MG63 (cell line): ENCODE results near the gene NKX2-3. TPM values are rescaled to one million over a fixed set of nuclear protein-coding genes. Genes with fewer than 3 reads are reported as not detected.
A peak's percentile ranks its signal among the peaks of the same experiment; 100 is the strongest.

Experiments
- DNase-seq: peaks from one replicate; pipeline ENCODE4 v3.0.0-alpha.2; 2020
- H3K27me3 ChIP-seq: fragments of 250-450 bp; sonication (Bioruptor Pico); 2 replicates; pipeline ENCODE4 v1.5.1; 2020; ENCODE audit warnings: mild to moderate bottlenecking, moderate library complexity
- H3K36me3 ChIP-seq: fragments of 250-450 bp; sonication (Bioruptor Pico); 2 replicates; pipeline ENCODE4 v1.5.1; 2020; ENCODE audit warnings: mild to moderate bottlenecking, moderate library complexity
- H3K4me3 ChIP-seq: fragments of 250-450 bp; sonication (Bioruptor Pico); 2 replicates; pipeline ENCODE4 v1.5.1; 2020; ENCODE audit warnings: mild to moderate bottlenecking, moderate library complexity
- H3K9me3 ChIP-seq: fragments of 250-450 bp; sonication (Bioruptor Pico); 2 replicates; pipeline ENCODE4 v1.5.1; 2020; ENCODE audit warnings: mild to moderate bottlenecking, moderate library complexity
- total RNA-seq: library from RNA; depleted of rRNA; stranded (reverse); fragments of >200 nt; shearing (Covaris generic); gene quantifications from 2 replicates; pipeline ENCODE4 v1.2.3, GENCODE V29; 2014; ENCODE audit warnings: low replicate concordance; rRNA removed

The NKX2-3 gene
- total RNA-seq, result 0.46 TPM in 1 of 2 replicates, not detected in the other

DNA sequence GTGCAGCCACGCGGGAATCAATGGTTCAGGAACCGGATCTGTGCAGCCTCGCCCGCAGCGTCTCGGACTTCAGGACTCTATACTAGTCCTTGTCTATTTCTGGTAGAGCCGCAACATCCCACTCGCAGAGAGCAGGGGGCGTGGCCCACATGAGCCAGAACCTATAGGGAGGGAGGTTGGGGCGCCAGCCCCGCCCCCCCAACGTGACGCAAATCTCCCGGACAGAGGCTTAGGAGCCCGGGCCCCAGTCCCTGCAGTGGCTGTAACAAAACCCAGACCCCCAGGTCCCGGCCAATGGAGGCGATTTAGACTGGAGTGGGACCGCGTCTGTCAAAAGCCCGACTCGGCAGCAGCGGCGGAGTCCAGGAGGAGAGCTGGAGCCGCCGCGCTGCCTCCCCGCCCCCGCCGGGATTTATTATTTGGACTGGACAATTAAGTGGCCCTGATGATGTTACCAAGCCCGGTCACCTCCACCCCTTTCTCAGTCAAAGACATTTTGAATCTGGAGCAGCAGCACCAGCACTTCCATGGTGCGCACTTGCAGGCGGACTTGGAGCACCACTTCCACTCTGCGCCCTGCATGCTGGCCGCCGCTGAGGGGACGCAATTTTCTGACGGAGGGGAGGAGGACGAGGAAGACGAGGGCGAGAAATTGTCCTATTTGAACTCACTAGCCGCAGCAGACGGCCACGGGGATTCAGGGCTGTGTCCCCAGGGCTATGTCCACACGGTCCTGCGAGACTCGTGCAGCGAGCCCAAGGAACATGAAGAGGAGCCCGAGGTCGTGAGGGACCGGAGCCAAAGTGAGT, at the start of gene NKX2-3:
Gene NKX2-3, plus strand, starts transcription at position 256 of the 809 bp plus-strand sequence. Its CDS starts 190 bp downstream, at position 446.
- peak; percentile 71 for DNase-seq
- peak within 1 kb of the TSS; percentile 36 for H3K4me3 ChIP-seq

GRCh38 chr10:99484626-99485581, 47.8 kb upstream of the NKX2-3 start:
- H3K9me3 ChIP-seq, result no peaks in the 10 kb centered on the region
- H3K4me3 ChIP-seq, result no peak overlapping the region
- peaks cover 23% of the 10 kb centered on the region for H3K27me3 ChIP-seq
- DNase-seq, result no peak
- no peaks in the 10 kb centered on the region for H3K36me3 ChIP-seq

More for the DNA sequence above, at the start of gene NKX2-3:
- H3K36me3 ChIP-seq, result no peaks in the 10 kb centered on the region
- H3K9me3 ChIP-seq, result no peaks in the 10 kb centered on the region
- H3K27me3 ChIP-seq, result no peaks in the 10 kb centered on the region

DNA sequence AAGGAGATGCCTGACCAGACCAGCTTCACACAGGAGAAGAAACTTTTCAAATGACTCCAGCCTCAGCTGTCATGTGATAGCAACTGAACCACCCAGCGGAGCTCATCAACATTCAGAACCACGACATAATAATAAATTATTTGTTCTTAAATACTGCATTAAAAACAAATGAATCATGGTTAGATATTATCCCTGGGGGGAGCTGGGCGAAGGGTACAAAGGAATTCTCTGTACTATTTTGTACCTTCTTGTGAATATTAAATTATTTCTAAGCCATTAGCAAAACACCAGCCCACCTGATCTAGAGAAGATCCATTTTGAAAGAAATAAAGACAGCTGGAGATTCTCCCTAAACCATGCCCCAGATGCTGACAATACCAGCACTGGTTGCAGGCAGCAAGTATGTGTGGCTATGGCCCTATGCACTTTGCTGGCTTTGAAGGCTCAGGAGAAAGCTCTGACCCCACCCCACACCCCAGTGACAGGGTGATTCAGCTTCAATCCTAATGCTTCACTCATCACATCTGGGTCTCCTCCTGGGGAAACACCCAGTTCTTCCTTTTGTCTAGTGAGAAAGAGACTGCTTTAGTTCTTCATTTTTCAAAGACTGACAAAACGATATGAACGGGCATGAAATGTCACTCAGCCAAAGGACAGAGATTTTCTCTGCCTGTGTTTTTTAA, 45.5 kb upstream of the NKX2-3 start:
- H3K9me3 ChIP-seq, result no peaks in the 10 kb centered on the region
- H3K4me3 ChIP-seq, result no peak overlapping the region
- H3K27me3 ChIP-seq, result peaks cover 38% of the 10 kb centered on the region
- no peak for DNase-seq
- H3K36me3 ChIP-seq, result no peaks in the 10 kb centered on the region

DNA sequence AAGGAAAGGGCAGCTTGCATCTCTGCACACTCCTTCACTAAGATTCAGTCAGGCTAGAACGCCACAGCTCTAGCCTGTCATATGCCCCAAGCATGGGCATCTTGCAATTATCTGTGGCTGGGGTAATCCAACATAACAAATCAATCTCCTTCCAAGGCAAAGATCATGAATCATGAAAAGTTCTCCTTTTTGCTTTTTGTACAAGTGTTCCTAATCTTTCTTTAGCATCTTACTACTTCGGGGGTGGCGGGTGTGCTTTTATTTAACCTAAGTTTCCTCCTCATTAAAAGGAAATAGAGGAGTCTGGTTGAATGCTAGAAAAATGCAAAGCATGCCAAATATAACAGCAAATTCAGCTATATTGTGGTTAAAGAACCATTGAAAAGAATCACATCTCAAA, 43.5 kb upstream of the NKX2-3 start:
- no peaks in the 10 kb centered on the region for H3K9me3 ChIP-seq
- no peak overlapping the region for H3K4me3 ChIP-seq
- peaks cover 31% of the 10 kb centered on the region for H3K27me3 ChIP-seq
- DNase-seq, result no peak
- no peaks in the 10 kb centered on the region for H3K36me3 ChIP-seq

DNA sequence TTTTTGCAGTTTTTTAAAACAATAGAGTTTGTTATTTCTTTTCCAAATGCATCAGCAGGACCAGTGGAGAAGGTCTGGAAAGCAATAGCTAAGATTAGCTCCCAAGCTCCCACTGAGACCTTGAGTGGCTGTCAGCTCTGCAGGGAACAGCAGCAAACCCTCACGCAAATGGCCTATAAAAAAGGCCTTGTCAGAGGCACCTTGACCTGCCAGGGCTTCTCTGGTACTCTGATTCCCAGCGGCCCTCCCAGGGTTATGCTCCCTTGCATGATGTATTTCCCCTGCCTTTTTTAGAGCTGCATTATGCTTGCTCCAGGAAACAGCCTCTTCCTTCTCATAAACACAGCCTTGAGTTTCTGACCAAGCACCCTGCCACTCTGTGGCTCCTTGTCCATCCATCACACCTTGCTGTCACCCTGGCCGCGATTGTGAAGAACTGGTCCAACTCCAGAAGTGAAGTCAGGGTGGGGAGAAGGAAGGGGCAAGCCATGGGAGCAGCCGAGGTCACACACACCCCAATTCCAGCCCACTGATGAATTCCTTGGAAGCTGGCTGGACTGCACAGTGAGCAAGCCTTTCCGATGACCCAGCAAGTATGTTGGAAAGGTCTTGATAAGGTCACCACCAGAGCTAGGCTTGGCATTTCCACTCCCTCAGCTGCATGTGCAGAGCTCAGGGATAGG, 35.3 kb upstream of the NKX2-3 start:
- no peak for DNase-seq
- H3K9me3 ChIP-seq, result no peaks in the 10 kb centered on the region
- no peak overlapping the region for H3K4me3 ChIP-seq
- no peaks in the 10 kb centered on the region for H3K27me3 ChIP-seq
- H3K36me3 ChIP-seq, result no peaks in the 10 kb centered on the region

DNA sequence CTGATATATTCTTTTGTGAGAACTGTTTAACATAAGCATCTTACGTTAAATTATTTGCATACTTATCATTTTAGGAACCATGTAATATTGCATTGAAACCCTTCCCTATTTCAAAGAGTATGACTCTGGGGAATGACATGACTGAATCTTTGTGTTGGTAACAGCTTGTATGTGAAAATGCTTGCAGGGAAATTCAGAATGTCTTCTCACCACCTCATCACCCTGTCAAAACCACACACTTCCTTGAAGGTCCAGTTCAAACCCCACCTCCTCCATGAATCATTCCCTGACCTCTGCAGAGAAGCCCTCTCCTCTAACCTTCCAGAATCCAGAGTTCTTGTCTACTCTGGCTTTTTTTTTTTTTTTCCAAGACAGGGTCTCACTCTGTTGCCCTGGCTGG, 26.3 kb upstream of the NKX2-3 start:
- Histone ChIP-seq H3K4me3 (no peak overlapping the region), H3K36me3 (no peaks in the 10 kb centered on the region), H3K27me3 (peaks cover 9% of the 10 kb centered on the region), H3K9me3 (no peaks in the 10 kb centered on the region)
- no peak for DNase-seq

DNA sequence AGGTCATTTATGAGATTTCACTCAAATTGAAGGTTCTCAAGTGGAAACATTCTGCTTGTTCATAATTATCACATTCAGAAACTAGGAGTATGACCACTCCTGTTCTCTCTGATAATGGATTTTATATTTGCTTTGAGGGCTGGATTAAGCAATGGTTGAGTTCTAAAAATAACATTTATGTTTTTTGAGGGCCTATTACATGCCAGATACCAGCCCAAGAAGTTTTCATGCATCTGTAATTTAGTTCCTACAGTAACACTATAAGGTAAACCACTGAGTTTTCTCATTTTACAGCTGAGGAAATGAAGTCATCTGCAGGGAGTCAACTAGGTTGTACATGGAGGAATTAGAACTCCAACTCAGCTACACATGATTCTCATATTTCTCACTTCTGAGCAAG, 25.5 kb upstream of the NKX2-3 start:
- H3K4me3 ChIP-seq, result no peak overlapping the region
- H3K27me3 ChIP-seq, result peaks cover 9% of the 10 kb centered on the region
- DNase-seq, result no peak
- H3K36me3 ChIP-seq, result no peaks in the 10 kb centered on the region
- H3K9me3 ChIP-seq, result no peaks in the 10 kb centered on the region

DNA sequence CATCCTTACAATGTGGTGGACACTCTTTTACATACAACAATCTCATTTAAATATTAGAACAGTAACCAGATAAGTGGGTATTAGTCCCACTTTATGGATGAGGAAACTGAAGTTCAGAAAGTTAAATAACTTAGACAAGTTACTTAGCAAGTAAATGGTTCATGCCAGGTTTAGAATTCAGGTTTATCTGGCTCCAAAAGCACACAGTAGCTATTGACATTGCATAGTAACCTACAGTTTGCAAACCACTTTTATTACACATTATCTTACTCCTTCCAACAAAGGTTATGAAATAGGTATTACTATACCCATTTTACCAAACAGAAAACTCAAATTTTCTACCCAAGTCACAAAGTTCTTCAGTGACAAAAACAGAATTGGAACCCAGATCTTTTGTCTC, 19.7 kb upstream of the NKX2-3 start:
- Histone ChIP-seq H3K4me3 (no peak overlapping the region), H3K36me3 (no peaks in the 10 kb centered on the region)
- no peak for DNase-seq

GRCh38 chr10:99519690-99520039, 13.1 kb upstream of the NKX2-3 start:
- Histone ChIP-seq H3K27me3 (no peaks in the 10 kb centered on the region), H3K9me3 (no peaks in the 10 kb centered on the region), H3K36me3 (no peaks in the 10 kb centered on the region), H3K4me3 (no peak overlapping the region)
- DNase-seq, result no peak

More for the DNA sequence above, 19.7 kb upstream of the NKX2-3 start:
- Histone ChIP-seq H3K27me3 (no peaks in the 10 kb centered on the region; the same call in 1 of the 2 replicates), H3K9me3 (no peaks in the 10 kb centered on the region)

- Histone ChIP-seq H3K9me3 (no peaks in the 10 kb centered on the region), H3K4me3 (peak overlapping the region; percentile 20; the same call in 1 of the 2 replicates), H3K36me3 (no peaks in the 10 kb centered on the region), H3K27me3 (no peaks in the 10 kb centered on the region)
- DNase-seq, result no peak
Measured at GRCh38 chr10:99520040-99520846, 12.5 kb upstream of the NKX2-3 start.

DNA sequence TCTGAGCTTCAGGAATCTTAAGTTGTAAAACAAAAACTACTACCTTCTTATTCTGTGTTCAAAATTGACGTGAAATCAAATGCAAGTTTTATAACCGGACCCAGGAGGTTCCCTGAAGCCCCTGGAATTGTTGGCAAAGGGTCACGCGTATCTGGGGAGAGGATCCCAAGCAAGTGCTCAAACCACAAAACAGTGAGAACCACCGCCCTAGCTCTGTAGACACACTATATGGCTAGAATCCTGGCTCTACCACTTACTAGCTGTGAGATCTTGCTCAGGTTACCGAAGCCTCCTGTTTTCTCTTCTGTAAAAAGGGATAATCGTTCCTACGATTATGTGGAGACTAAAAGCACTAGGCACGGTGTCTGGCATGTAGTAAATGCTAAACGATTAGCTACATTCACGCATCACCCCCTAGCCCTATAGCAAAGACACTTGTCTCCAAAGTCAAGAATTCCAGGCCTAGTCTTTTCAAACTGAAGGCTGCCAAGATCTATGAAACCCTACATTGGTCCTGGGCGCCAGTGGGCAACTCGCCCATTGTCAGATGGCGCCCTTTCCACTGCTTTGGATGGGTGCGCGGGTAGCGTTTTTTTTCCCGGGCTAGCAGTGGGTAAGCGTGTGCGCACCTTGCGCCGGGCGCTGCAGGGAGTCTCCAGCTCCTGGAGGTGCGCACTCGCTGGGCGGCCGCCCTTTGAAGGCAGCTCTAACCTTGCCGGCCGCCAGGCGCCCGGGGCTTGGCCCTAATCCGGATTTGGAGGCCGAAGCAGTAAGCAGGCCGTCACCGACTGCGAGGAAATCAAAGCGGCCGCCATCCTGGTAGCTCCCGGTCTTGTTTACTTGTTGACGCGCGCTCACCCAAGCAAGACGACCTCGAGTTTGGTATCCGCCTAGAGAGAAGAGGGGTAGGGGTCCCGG, 11.6 kb upstream of the NKX2-3 start:
- H3K9me3 ChIP-seq, result no peaks in the 10 kb centered on the region
- no peak overlapping the region for H3K4me3 ChIP-seq
- no peak for DNase-seq
- H3K27me3 ChIP-seq, result no peaks in the 10 kb centered on the region
- no peaks in the 10 kb centered on the region for H3K36me3 ChIP-seq

- H3K4me3 ChIP-seq, result no peak overlapping the region
- no peaks in the 10 kb centered on the region for H3K36me3 ChIP-seq
- H3K27me3 ChIP-seq, result no peaks in the 10 kb centered on the region
- no peaks in the 10 kb centered on the region for H3K9me3 ChIP-seq
- no peak for DNase-seq
Measured at GRCh38 chr10:99521765-99522469, 10.8 kb upstream of the NKX2-3 start.

DNA sequence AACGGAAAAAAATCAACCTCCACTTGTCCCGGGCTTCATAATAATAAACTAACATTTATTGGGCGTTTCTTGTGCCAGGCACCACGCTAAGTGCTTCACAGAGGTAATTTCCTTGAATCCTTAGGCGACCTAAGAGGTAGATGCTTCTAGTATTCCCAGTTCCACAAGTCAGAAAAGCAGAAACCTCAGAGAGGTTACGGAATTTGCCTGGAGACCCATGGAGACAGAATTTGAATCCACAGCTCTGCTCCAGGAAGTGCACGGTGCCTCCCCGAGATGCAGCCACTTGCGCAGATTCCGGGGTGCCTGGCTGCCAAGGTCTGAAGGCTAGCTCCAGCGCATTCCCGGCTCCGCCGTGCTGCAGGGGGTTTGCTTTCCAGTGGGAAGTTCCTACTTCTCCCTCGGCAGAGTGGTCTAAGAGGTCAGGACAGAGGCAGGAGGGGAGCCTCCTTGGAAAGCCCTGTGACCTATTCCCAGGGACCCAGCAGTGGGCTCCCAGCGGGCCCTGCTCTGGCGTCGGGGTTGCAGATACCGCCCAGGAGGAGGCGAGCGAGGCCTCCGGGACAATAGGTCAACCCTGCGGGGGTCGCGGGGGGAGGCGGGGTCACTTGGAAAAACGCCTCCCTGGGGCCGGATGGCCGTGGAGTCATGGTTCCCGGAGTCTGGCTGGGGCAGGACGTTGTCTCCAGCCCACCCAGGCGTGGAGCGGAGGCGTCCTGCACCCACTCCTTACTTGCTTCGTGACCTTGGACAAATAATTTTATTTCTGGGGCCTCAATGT, 10.1 kb upstream of the NKX2-3 start:
- Histone ChIP-seq H3K36me3 (no peaks in the 10 kb centered on the region), H3K27me3 (no peaks in the 10 kb centered on the region), H3K9me3 (no peaks in the 10 kb centered on the region), H3K4me3 (no peak overlapping the region)
- DNase-seq, result no peak
